K562 (cell line): ENCODE results near the gene SMARCD2. TPM values are rescaled to one million over a fixed set of nuclear protein-coding genes. Genes with fewer than 3 reads are reported as not detected.

ENCODE experiments used
- ATAC-seq: fragments of 200-7000 bp; cut with Tn5 transposase; 3 replicates; pipeline ENCODE4 v1.9.1; 2020; ENCODE audit warnings: moderate library complexity
- BruUV-seq: library from RNA; stranded (reverse); fragments of 400-500 nt; replicated peaks from 2 replicates; lab custom pipeline; 2021; lab: Mats Ljungman, UMichigan
- CTCF ChIA-PET: fragments of 300-600 bp; formaldehyde crosslinking; extraction: SDS; loops from one replicate; lab custom pipeline; 2021; ENCODE audit warnings: low intra/inter-chr PET ratio; lab: Yijun Ruan, JAX
- POLR2A ChIA-PET: fragments of 300-600, 350-650 bp; sonication (Branson Sonifier 250); formaldehyde crosslinking; extraction: SDS; loops from one replicate; lab custom pipeline; 2021; ENCODE audit warnings: antibody characterized with exemption, inconsistent platforms; lab: Yijun Ruan, JAX
- DNase-seq, 4 experiments: peaks; one replicate each; pipeline versions ENCODE4 v3.0.0 to v3.0.0-alpha.2; 2011 to 2018; ENCODE audit warnings: low spot score in 3 of 4, mixed read lengths in 3 of 4; ENCODE audit errors: extremely low read depth in 1 of 4
- FAIRE-seq: peaks from 2 replicates; lab custom pipeline; 2011; peaks lifted over from hg19 to GRCh38; lab: Jason Lieb, UNC
- H2AFZ ChIP-seq: 2 replicates; pipeline ENCODE4 v1.6.0; 2011; ENCODE audit warnings: low read depth, low read length, control low read depth, inconsistent platforms
- H3K27ac ChIP-seq: fragments of 200-600 bp; 3 replicates; pipeline ENCODE4 v1.8.0; 2011; ENCODE audit warnings: low read depth, mild to moderate bottlenecking, control low read depth, inconsistent platforms, low read length, moderate library complexity, mixed read lengths; ENCODE audit errors: extremely low read depth
- H3K27me3 ChIP-seq, 2 experiments: fragments of 300-600 bp in 1 of 2; 2 replicates in 1 of 2; 3 replicates in 1 of 2; pipeline versions ENCODE4 v1.6.0 to v1.8.0; 2011; ENCODE audit warnings: inconsistent platforms in 2 of 2, low read length in 2 of 2, mild to moderate bottlenecking in 1 of 2, mixed read lengths in 1 of 2, moderate library complexity in 1 of 2; ENCODE audit not compliant: control insufficient read depth in 2 of 2, insufficient read depth in 2 of 2
- H3K36me3 ChIP-seq: fragments of 300-600 bp; 3 replicates; pipeline ENCODE4 v1.8.0; 2011; ENCODE audit warnings: mild to moderate bottlenecking, low read length, inconsistent platforms; ENCODE audit not compliant: control insufficient read depth, insufficient read depth
- H3K4me1 ChIP-seq, 2 experiments: fragments of 200-600 bp in 1 of 2; replicated peaks in 1 of 2; 2 replicates in 1 of 2; 3 replicates in 1 of 2; pipeline versions ENCODE4 v1.5.1 to v1.8.0; 2011; ENCODE audit warnings: inconsistent platforms in 2 of 2, low read length in 2 of 2, mild to moderate bottlenecking in 1 of 2, mixed read lengths in 1 of 2, moderate library complexity in 1 of 2; ENCODE audit not compliant: control insufficient read depth in 2 of 2, insufficient read depth in 2 of 2
- H3K4me2 ChIP-seq: 2 replicates; pipeline ENCODE4 v1.6.1; 2011; ENCODE audit warnings: low read length, control low read depth, inconsistent platforms, mixed read lengths; ENCODE audit not compliant: insufficient read depth
- H3K4me3 ChIP-seq: fragments of 200-600 bp; sonication (generic), shearing (Covaris generic); 2 replicates; pipeline ENCODE4 v1.5.1; 2016; ENCODE audit warnings: control low read depth, inconsistent platforms
- H3K79me2 ChIP-seq: fragments of 200-600 bp; 3 replicates; pipeline ENCODE4 v1.8.0; 2011; ENCODE audit warnings: low read length, inconsistent platforms; ENCODE audit not compliant: control insufficient read depth, insufficient read depth
- H3K9ac ChIP-seq, 2 experiments: 2 replicates each; pipeline versions ENCODE4 v1.6.0 to v1.6.1; 2011; ENCODE audit warnings: low read depth in 2 of 2, low read length in 2 of 2, control low read depth in 1 of 2, inconsistent platforms in 1 of 2, mild to moderate bottlenecking in 1 of 2, mixed read lengths in 1 of 2; ENCODE audit not compliant: insufficient read depth in 1 of 2
- H3K9me1 ChIP-seq: one replicate; pipeline ENCODE4 v1.6.0; 2011; ENCODE audit warnings: inconsistent platforms, mild to moderate bottlenecking, low read length, moderate library complexity; ENCODE audit not compliant: control insufficient read depth, insufficient read depth
- H3K9me3 ChIP-seq: replicated peaks from 2 replicates; pipeline ENCODE4 v1.5.1; 2011; ENCODE audit warnings: low read depth, low read length, inconsistent platforms; ENCODE audit not compliant: control insufficient read depth, insufficient read depth
- H4K20me1 ChIP-seq: replicated peaks from 2 replicates; pipeline ENCODE4 v1.6.1; 2011; ENCODE audit warnings: low read length, inconsistent platforms, mixed read lengths; ENCODE audit not compliant: control insufficient read depth, insufficient read depth
- BCOR ChIP-seq: fragments of 450-650 bp; IDR thresholded peaks from 2 replicates; pipeline ENCODE4 v1.6.1; 2016
- DLX4 ChIP-seq: fragments of 250-450 bp; sonication (Bioruptor Pico); IDR thresholded peaks from 2 replicates; pipeline ENCODE4 v1.6.1; 2021; ENCODE audit warnings: mild to moderate bottlenecking
- HDAC2 ChIP-seq: fragments of 450-650 bp; IDR thresholded peaks from 2 replicates; pipeline ENCODE4 v1.6.1; 2016; ENCODE audit warnings: mild to moderate bottlenecking
- IFI16 ChIP-seq: fragments of 250-450 bp; sonication (Bioruptor Pico); IDR thresholded peaks from 2 replicates; pipeline ENCODE4 v2.1.2; 2022; ENCODE audit warnings: mild to moderate bottlenecking, inconsistent platforms
- KDM1A ChIP-seq, 2 experiments: fragments of 450-650 bp; IDR thresholded peaks; 2 replicates each; pipeline ENCODE4 v1.6.1; 2016; ENCODE audit warnings: mild to moderate bottlenecking in 2 of 2
- POLR2AphosphoS2 ChIP-seq: IDR thresholded peaks from 2 replicates; pipeline ENCODE4 v1.6.1; 2012; ENCODE audit warnings: low read length, improper control_type of control experiment
- RBM25 ChIP-seq: fragments of 200-400 bp; formaldehyde crosslinking; IDR thresholded peaks from 2 replicates; pipeline ENCODE4 v1.6.1; 2018; ENCODE audit warnings: low read length, low read depth, moderate library complexity; ENCODE audit not compliant: severe bottlenecking
- SNAPC5 ChIP-seq: fragments of 250-450 bp; sonication (Bioruptor Pico); IDR thresholded peaks from 2 replicates; pipeline ENCODE4 v1.8.0; 2021; ENCODE audit warnings: moderate library complexity, mild to moderate bottlenecking, inconsistent platforms
- SNRNP70 ChIP-seq: fragments of 200-400 bp; formaldehyde crosslinking; optimal IDR thresholded peaks from 2 replicates; pipeline ENCODE3; 2017; ENCODE audit warnings: low read depth, low read length
- TRIM28 ChIP-seq: fragments of 450-650 bp; IDR thresholded peaks from 2 replicates; pipeline ENCODE4 v1.6.1; 2017
- ZNF121 ChIP-seq: sonication (generic); formaldehyde crosslinking; conservative IDR thresholded peaks from 2 replicates; pipeline ENCODE4 v1.8.0; 2022; ENCODE audit warnings: missing genetic modification reagents
- ZNF143 ChIP-seq: sonication (generic); formaldehyde crosslinking; IDR thresholded peaks from 2 replicates; pipeline ENCODE4 v1.9.0; 2022; ENCODE audit warnings: mild to moderate bottlenecking, missing genetic modification reagents
- ZNF212 ChIP-seq: fragments of 450-650 bp; formaldehyde crosslinking; IDR thresholded peaks from 2 replicates; pipeline ENCODE4 v1.4.0; 2020; ENCODE audit warnings: mild to moderate bottlenecking
- ZNF24 ChIP-seq: fragments of 450-650 bp; IDR thresholded peaks from 2 replicates; pipeline ENCODE4 v1.6.1; 2016
- ZNF316 ChIP-seq: fragments of 450-650 bp; IDR thresholded peaks from 2 replicates; pipeline ENCODE4 v1.6.1; 2016
- WGBS: fragments of 100-300 bp; shearing (Covaris generic); methylation state at CpG from one replicate; pipeline ENCODE4 v1.1.6; 2016; ENCODE audit warnings: low coverage, mixed read lengths; ENCODE audit not compliant: insufficient coverage; ENCODE audit errors: missing lambda C conversion rate; 5-methylcytosine and 5-hydroxymethylcytosine counted together
- in situ Hi-C: fragments of 300-500 bp; cut with MboI; formaldehyde crosslinking; loops from 4 replicates; pipeline ENCODE4 v1.15.0; 2018; ENCODE audit warnings: inconsistent platforms, mixed read lengths
- intact Hi-C: fragments of 100-400 bp; cut with micrococcal nuclease; formaldehyde crosslinking; loops from 2 replicates; pipeline ENCODE4 v1.14.2; 2022
- polyA plus RNA-seq, 8 experiments: library from polyadenylated mRNA; depleted of rRNA in 4 of 8; stranded (reverse) in 5 of 8; unstranded in 3 of 8; fragments of >200 nt; fragmentation: Nextera tagmentation in 2 of 8; fragmentation: Illumina TruSeq in 1 of 8; extraction: Ambion mirVana in 2 of 8; extraction: Trizol in 1 of 8; gene quantifications; 2 replicates each; pipeline versions ENCODE4 v1.2.1 to v1.2.3, GENCODE V29; 2011 to 2014; ENCODE audit warnings: inconsistent platforms in 1 of 8, missing spikeins in 1 of 8
- total RNA-seq, 7 experiments: library from RNA; depleted of rRNA in 6 of 7; stranded (reverse); fragments of >200 nt in 6 of 7; fragmentation: Illumina TruSeq in 2 of 7; extraction: Trizol in 2 of 7; gene quantifications; 2 replicates each; pipeline versions ENCODE4 v1.2.1 to v1.2.3, GENCODE V29; 2011 to 2021; ENCODE audit warnings: low replicate concordance in 1 of 7

Gene SMARCD2
- total and polyA plus RNA-seq, 9 of the 15 experiments (the other 6 are each of a cell fraction or from before 2014, with no cell fraction given), result 1.7 to 114 (median 90.3) TPM

GRCh38 chr17:63854709-63855108, 12.2 kb upstream of the SMARCD2 start:
- in situ Hi-C loops, result no loop called here
- no peaks in the 10 kb centered on the region; the same call in 1 of the 2 replicates for H3K9me3 ChIP-seq

GRCh38 chr17:63853260-63853659, 10.8 kb upstream of the SMARCD2 start:
- peaks cover 24% of the 10 kb centered on the region; the same call in 1 of the 3 replicates for H3K36me3 ChIP-seq
- peaks cover 17 to 26% of the 10 kb centered on the region in 2 experiments; a peak in 4 of 5 replicates for H3K4me1 ChIP-seq
- intact Hi-C loops, result no loop called here
- no peak overlapping the region for H2AFZ ChIP-seq
- BruUV-seq, result no TSS peak
- H3K9me1 ChIP-seq, result no peaks in the 10 kb centered on the region
- no peak for ATAC-seq
- peaks cover under 1% of the 10 kb centered on the region; the same call in 1 of the 2 replicates for H3K9me3 ChIP-seq
- no peaks in the 10 kb centered on the region for H4K20me1 ChIP-seq
- CTCF ChIA-PET, result no interaction called here
- 83% methylated on average over 2 of the region's 2 CpGs for WGBS
- POLR2A ChIA-PET, result interaction anchor here (1.2 to 1.4 kb wide), 2 partner anchors 8 to 28 kb away, joined by 3 read pairs; no protein-coding TSS in a partner anchor
- H3K27ac ChIP-seq, result no peak overlapping the region
- H3K9ac ChIP-seq, result no peak overlapping the region
- no peaks in the 10 kb centered on the region for H3K27me3 ChIP-seq
- FAIRE-seq, result no peak
- DNase-seq, result no peak
- TF ChIP-seq BCOR, result peak; percentile 79
- 0 out of 4 replicates have a peak, but pooled peaks of 1 of the 2 experiments have one; percentile 12 for TF ChIP-seq KDM1A (IDR thresholded peaks at IDR 0.05)
- no peak for TF ChIP-seq DLX4 (CRISPR knock-in tag)
- TF ChIP-seq HDAC2, result 0 out of 2 replicates have a peak, but pooled peaks have one; percentile 35
- TF ChIP-seq RBM25, result peak; percentile 51
- TF ChIP-seq SNAPC5 (CRISPR knock-in tag), result no peak
- TF ChIP-seq ZNF121 (CRISPR knock-in tag), result peak; percentile 90
- no peak overlapping the region for H3K4me2 ChIP-seq
- no peak overlapping the region for H3K4me3 ChIP-seq
- in situ Hi-C loops, result no loop called here
- peaks cover 30% of the 10 kb centered on the region for H3K79me2 ChIP-seq

More at GRCh38 chr17:63854709-63855108, 12.2 kb upstream of the SMARCD2 start:
- 72% methylated on average over 5 of the region's 5 CpGs for WGBS
- DNase-seq (no peak), FAIRE-seq (no peak), ATAC-seq (no peak)
- H3K4me2 ChIP-seq, result no peak overlapping the region
- peaks cover 25% of the 10 kb centered on the region for H3K79me2 ChIP-seq
- H3K27me3 ChIP-seq, result no peaks in the 10 kb centered on the region
- ChIA-PET POLR2A (interaction anchor here (1.3 kb wide), 1 partner anchor 12 kb away, joined by 5 read pairs; the partner anchor contains the start of gene SMARCD2), CTCF (no interaction called here)
- H3K9me1 ChIP-seq, result no peaks in the 10 kb centered on the region
- TF ChIP-seq ZNF212 (CRISPR knock-in tag) (no peak), IFI16 (CRISPR knock-in tag) (no peak), ZNF24 (no peak), POLR2AphosphoS2 (no peak), ZNF143 (CRISPR knock-in tag) (no peak), SNRNP70 (no peak), ZNF316 (no peak), TRIM28 (no peak)
- BruUV-seq, result no TSS peak
- H3K9ac ChIP-seq, result 0 out of 4 replicates have a peak overlapping the region, but pooled peaks of 1 of the 2 experiments have one; percentile 36
- intact Hi-C loops, result no loop called here
- H3K4me1 ChIP-seq, result peaks cover 9 to 12% of the 10 kb centered on the region in 2 experiments; a peak in 4 of 5 replicates
- H2AFZ ChIP-seq, result no peak overlapping the region
- H3K36me3 ChIP-seq, result peaks cover 33% of the 10 kb centered on the region; the same call in 2 of the 3 replicates
- no peaks in the 10 kb centered on the region; the same call in 1 of the 2 replicates for H4K20me1 ChIP-seq
- no peak overlapping the region for H3K4me3 ChIP-seq
- H3K27ac ChIP-seq, result no peak overlapping the region
